HG03139 (cell line): Measurements from ENCODE around the gene SF3B6.
"Not testable (repeated sequence)": the region's sequence is repeated elsewhere in the genome, so short reads cannot be mapped to it uniquely, and the experiment has no call there.

Experiments
- ATAC-seq: cut with Tn5 transposase; IDR thresholded peaks from one replicate; pipeline ENCODE4 v1.9.1; 2021; ENCODE audit not compliant: unreplicated experiment

The SF3B6 gene

DNA sequence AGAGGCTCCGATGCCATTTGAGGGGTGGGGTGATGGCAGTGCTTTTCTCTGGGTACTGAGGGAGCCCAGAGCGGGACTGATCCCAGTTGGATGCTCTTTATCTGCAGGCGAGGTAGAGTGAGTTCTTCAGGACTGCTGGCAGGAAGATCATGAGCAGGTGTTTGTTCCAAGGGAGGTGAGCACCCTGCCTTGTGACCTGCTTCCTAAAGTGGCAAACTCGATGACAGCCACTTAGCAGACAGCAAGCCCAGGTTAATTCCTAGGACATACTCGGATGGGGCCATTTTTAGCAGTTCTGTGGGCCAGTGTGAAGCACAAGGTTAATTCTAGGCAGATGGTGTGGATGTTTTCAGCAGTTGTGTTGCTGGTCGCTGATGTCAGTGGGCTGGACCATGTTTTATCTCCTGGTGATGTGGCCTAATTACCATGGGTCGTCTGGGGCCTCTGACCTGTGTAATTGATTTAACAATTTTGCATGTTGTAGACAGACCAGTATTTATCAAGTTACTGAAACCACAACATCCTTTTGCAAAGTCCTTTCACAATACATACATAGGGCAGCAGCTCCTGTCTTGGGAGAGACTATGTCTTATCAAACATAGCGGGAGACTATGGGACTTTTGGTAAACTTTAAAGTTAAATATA is 21.6 kb downstream of the SF3B6 start:
- no peak for ATAC-seq

DNA sequence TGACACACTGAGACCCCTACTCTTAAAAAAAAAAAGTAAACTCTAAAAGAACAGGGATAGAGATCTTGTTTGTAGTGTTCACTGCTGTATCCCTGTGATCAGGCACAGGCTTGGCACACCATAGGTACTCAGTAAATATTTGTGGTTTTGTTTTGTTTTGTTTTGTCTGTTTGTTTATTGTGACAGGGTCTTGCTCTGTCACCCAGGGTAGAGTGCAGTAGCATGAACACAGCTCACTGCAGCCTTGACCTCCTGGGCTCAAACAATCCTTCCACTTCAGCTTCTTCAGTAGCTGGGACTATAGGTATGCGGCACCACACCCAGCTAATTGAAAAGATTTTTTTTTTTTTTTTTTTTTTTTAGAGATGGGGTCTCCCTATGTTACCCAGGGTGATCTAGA is 23.2 kb downstream of the SF3B6 start:
- no peak for ATAC-seq

DNA sequence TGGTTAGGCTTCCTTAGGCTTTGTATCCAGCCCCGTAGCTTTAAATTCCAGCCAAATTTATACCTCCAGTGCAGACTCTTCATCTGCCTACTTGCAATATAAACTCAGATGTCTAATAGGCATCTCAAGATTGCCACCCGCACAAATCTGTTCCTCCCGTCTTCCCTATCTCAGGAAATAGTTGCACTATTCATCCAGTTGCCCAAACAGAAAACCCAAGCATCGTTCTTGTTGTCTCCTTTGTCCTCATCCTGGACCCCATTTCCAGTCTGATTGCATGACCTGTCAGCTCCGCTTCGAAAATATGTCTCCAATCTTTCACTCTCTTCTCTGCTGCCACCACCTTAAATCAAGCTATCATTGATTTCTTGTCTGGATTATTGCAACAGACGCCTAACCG is 24.3 kb downstream of the SF3B6 start:
- ATAC-seq, result no peak

DNA sequence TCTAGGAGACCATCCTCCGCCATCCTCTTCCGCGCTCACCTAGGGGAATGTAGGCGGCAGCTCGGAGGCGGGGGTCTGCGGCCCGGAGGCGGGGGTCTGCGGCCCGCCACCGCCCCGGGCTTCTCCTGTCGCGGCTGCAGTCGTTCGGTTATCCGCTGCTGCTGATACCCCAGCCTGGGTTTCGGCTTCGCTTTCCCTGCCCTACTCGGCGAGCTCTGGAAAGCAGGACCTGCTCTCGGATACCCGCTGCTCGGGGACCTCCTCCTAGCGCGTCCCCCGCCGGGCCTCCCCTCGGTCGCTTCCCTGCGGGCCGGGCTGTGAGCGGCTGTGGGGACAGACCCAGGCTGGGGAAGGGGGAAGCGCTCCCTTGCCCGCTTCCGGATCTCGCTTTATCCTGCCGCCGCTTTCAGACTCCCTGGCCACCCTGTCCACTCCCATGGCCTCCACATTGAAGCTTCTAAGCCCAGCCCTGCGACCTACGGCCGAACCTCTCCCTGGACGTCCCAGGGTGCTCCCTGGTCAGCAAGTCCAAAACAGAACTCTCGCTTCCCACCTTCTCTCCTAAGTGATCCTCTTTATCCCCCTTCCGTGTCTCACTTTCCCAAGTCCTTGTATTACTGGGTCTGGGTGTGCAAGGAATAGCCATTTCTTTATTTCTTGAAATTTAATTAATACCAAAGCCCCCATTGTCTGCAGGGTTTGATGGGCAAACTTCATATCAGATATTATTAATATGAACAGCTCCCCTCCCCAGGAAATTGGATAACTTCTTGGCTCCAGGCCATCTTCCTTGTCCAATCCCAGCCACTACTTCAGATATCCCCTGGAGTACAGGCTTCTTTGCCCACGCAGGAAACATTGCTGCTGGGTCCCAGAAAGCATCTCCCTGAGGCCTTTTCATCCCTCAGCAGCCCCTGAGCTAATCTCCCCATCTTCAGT is 25.8 kb downstream of the SF3B6 start:
- ATAC-seq, result no peak

DNA sequence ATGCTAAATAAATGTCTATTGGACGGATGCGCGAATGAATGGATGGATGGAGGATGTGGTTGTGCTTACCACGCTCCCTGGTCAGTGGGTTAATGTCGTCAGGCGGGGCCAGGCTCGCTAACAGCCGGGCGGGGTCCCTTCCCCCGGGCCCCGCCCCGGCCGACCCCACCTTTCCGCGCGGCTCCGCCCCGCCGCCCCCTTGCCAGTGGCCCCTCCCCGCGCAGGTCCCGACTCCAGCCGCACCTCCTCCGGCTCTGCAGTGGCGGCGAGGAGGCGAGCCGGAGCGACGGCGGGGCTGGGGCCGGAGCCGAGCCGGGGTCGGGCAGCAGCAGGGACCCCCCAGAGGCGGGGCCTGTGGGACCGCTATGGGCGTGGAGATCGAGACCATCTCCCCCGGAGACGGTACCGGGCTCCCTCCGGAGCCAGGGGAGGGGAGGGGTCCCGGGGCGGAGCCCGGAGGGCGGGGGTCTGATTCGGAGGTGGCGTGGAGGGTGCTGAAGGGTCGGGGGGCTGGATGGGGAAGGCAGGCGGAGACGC is 26.6 kb downstream of the SF3B6 start, which contains the start of gene FKBP1B:
FKBP1B (plus strand) TSS at position 257 of the 537 bp plus-strand sequence; CDS start at position 366, 109 bp downstream.
- ATAC-seq, result no peak

DNA sequence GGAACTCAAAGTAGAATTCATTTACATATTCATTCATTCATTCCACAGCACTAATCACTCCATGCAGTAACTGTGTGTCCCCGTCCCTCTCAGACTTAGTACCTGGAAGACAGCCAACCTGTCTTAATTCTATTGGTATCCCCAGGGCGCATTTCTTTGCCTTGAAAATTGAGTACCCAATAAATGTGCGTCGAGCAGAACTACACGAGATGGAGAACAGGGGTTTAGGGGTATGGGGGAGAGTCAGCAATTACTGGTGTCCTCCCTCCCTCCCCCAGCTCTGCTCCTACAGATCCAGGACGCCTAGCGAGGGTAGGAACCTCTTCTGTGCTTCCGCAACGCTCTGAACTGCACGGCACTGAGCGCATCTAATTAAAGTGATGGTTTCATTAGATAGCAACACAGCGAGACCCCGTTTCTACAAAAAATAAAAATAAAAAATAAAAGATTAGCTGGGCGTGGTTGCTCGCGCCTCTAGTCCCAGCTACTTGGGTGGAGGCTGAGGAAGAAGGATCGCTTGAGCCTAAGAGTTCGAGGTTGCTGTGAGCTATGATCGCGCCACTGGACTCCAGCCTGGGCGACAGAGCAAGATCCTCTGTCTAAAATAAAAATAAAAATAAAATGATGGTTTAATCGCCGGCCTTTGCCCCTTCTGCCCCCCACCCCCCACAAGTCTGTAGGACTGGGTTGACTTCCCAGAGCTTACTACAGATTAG is 27.2 kb downstream of the SF3B6 start:
- ATAC-seq, result no peak

DNA sequence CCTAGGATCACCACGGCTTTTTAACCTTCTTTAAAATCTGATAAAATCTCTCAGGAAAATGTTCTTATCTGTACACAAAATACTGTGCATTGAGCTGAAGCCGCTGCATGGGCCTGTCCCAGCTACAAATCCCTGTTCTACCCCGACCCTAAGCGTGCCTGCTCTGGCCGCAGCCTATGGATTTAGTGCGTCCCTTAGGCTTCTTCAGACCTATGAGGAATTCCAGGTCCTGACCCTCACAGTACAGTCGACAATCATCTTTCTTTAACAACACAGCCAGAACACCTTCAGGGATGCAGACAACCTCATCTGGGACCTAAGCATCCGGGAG is 28.5 kb downstream of the SF3B6 start:
- ATAC-seq, result peak; percentile 1

DNA sequence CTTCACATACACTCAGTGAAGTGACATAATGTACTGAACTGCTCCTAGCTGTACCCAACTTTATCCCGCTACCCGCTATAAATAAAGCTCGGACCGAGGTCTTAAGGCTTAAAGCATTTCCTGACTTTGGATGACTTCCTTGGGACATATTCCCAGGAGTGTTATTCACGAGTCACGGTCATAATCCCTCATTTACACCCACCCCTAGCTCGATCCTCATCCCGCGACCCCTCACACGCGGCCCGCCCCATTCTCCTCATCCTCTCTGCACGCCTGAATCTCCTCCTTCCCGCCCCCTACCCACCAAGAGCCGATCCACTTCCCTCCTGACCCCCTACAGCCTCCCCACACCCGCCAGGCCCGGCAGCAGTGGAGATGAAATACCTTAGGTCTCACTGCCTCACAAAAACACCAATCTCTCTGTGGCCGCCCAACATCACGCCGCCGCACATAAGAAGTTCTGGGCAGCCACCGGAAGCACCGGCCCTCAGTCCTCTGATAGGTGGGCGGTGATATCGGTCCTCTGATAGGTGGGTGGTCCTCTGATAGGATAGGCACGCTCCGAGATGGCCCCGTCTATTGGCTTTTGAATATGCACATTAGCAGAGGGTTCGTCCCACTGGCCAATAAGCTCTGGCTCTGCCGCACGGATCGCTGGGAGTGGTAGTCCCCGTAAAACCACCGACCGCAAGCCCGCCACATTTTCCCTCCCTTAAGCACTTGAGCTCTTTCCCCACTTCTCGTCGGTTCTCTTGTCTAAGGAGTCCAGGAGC is 29.0 kb downstream of the SF3B6 start, which contains the start of gene WDCP:
WDCP (minus strand) TSS at position 462 of the 773 bp plus-strand sequence. CDS start 7,897 bp downstream, outside the sequence.
- peak; percentile 99 for ATAC-seq

DNA sequence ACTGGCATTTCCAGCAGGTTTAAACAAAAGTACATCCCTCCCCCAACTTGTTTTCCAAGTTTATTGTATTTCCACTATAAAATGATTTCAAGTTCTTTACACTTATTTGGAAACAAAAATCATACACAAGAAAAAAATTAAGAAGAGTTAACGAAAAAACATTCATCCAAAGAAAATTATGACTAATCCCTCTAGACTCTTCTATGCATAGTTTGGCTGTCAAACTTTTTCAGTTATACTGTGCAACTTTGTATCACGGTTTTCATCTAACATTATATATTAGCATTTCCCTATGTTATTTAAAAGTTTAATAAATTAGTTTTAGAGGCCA is 29.6 kb downstream of the SF3B6 start:
- no peak for ATAC-seq

DNA sequence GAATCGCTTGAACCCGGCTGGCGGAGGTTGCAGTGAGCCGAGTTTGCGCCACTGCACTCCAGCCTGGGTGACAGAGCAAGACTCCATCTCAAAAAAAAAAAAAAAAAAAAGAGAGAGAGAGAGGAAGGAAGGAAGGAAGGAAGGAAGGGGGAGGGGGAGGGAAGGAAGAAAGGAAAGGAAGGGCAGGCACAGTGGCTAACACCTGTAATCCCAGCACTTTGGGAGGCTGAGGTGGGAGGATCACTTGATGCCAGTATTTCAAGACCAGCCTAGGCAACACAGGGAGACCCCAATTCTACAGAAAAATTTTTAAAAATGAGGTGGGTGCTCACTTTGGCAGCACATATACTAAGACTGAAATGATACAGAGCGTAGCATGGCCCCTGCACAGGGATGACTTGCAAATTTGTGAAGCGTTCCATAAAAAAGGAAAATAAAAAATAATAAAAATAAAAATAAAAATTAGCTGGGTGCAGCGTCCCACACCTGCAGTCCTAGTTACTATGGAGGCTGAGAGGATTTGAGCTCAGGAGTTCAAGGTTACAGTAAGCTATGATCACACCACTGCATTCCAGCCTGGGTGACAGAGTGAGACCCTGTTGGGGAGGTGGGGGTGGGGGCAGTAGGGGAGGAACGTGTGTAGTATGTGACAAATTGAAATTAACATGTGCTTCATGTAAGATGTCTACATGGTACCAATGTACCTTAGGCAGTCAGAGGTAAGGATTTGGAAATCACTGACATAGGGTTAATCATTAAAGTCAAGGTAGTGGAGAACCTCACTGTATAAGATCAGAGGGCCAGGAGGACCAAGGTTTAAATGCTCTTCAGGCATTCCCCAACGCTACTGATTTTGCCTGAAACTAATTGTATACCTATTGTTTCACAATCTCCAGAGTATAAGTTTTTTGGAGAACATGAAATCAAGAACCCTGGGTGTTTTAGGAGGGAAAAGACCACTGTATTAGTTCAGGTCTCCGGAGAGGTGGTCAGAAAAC is 30.3 kb downstream of the SF3B6 start:
- ATAC-seq, result no peak

DNA sequence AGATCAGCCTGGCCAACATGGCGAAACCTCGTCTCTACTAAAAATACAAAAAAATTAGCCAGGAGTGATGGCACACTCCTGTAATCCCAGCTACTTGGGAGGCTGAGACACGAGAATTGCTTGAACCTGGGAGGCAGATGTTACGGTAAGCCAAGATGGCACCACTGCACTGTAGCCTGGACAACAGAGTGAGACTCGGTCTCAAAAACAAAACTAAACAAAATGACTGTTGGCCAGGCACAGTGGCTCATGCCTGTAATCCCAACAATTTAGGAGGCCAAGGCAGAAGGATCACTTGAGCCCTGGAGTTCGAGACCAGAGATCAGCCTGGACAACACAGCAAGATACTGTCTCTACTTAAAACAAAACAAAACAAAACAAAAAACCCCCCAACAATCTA is 33.0 kb downstream of the SF3B6 start:
- ATAC-seq, result not testable (repeated sequence)

DNA sequence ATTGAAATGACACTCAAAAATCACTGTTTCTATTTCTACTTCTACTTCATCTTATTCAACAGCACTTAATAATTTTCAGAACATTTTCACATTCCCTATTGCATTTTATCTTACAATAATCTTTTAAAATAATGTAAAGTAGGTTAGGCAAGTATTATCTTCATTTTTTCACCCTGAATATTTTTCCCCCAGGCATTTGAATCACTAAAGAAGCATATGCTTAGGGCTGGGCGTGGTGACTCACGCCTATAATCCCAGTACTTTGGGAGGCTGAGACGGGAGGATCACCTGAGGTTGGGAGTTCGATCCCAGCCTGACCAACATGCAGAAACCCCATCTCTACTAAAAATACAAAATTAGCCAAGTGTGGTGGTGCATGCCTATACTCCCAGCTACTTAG is 35.6 kb downstream of the SF3B6 start:
- no peak for ATAC-seq

DNA sequence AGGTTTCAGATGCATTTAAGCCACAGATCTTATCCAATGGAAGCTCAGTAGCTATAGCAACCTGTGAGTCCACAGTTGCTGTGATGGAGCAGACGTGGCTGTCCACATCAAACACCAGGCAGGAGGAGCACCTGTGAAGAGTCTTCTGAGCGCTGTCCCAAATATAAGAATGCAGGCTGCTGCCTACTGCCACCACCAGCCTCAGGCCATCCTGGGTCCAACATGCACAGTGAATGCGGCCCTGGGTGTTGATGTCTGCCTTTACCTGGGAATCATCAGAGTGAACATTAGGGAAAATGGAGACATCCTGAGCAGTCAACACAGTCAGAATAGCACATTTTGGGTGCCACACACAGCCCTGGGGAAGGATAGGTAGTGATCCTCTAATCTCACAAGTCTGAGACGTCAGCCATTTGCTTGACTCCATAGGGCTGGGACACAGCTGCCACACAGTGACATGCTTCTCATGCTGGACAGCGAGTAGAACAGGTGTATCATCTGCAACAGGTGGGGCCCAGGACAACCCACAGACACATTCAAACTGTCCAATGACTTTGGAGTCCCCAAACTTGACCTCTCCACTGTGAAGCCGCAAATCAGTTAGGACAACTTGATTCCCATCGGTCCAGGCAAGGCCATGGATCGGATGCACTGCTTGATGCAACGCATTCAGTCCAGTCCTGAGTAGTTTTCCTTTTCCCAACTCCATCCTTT is 37.2 kb downstream of the SF3B6 start:
- ATAC-seq, result no peak

DNA sequence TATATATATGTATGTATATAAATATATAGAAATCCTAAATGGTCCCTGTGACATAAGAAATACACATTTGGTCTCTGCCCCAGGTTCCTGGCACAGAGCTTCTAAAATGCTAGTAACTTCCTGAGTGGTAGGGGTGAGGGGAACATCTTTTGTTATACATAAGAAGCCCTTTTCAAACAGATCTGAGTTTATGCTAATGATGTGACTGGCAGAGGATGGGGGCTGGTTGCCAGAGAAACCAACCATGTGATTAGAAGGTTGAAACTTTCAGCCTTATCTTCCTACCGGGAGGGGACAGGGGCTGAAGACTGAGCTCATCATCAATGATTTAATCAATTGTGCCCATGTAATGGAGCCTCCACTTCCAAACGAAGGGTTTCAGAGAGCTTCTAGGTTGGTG is 49.9 kb downstream of the SF3B6 start:
- no peak for ATAC-seq

DNA sequence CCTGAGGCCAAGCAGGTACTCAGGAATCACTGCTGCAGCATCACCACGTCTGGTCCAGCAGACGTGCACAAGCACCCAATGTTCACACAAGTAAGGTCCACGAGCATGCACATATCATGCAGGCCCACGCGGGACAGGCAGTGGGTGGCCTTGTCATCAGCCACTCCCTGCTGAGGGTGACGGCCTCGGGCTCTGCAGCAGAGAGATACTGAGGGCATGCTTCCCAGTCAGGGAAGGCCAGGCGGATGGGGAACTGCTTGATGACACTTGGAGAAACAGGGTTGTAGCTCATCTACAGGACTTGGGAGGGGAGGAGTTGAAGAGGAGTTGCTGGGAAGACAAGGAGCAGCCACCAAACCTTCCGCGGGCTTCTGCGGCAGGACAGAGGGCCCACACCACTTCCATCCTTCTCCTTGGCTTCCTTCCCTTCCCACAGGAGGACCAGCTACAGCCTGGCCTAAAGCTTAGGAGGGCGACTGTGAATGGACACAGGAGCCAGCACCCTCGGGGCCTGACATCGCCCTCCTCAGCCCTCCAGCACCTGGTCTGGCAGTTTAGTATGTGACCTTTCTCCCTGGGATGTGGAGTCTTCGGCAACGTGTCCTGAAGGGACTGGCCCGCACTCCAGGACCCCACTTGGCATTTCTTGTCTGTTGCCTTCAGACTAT is 51.0 kb downstream of the SF3B6 start:
- no peak for ATAC-seq

DNA sequence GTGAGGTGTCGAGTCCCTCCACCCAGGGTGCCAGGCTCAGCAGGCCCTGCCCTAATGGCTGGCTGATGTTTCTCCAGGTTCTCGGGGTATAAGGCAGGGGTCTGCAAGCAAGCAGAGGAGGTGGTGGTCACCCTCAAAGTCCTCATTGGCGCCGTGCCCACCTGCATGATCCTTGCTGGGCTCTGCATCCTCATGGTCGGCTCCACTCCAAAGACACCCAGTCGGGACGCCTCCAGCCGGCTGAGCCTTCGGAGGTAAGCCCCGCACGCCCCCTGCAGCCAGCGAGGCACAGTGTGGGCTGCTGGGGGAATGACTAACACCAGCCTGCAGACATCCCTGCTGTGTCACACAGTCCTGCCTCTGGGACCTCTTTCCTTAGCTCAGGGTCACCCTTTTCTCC is 52.1 kb downstream of the SF3B6 start:
- ATAC-seq, result no peak

DNA sequence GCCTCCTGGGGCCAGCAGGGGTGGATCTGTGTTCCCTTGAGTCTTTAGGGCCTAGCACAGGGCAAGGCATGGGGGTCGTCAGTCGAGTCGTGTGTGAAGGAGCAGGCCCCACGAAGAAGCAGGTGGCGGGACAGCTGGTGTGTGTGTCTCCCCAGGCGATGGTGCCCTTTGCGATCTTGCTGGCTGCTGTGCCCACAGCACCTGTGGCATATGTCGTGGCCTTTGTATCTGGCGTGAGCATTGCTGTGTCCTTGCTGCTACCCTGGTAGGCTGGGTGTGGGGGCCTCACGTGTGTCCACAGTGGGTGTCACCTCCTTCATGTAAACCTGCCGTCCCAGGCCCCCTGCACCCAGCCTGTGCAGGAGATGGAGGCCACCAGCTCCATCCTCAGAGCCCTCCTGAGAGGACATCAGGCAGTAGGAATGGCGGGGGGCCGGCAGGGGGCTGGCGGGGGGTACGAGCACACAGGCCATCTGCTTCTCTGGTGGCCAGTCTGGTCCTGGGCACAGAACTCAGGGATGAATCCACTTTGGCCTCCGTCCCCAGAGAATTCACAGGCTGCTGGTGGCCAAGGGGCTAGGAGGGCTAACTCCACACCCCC is 53.1 kb downstream of the SF3B6 start:
- no peak for ATAC-seq
